CD4-positive, CD25-positive, alpha-beta regulatory T cell (primary cell): Measurements from ENCODE around the gene TMPRSS6. TPM values are rescaled to one million over a fixed set of nuclear protein-coding genes. Genes with fewer than 3 reads are reported as not detected.

Source experiments
- ATAC-seq, 2 donors: fragments of 150-1000 bp; cut with Tn5 transposase; one replicate each; pipeline ENCODE4 v1.10.0; 2021; ENCODE audit warnings: low read depth in 2 of 2, moderate number of reproducible peaks in 2 of 2, moderate library complexity in 1 of 2
- DNase-seq, 3 donors: peaks; one replicate each; pipeline versions ENCODE4 v3.0.0 to v3.0.0-alpha.2; 2012 to 2022; ENCODE audit warnings: mixed read lengths in 1 of 3
- H3K27ac ChIP-seq: one replicate; pipeline ENCODE4 v1.7.0; 2013; ENCODE audit warnings: mild to moderate bottlenecking, low read length; ENCODE audit not compliant: insufficient read depth, poor library complexity, severe bottlenecking
- H3K27me3 ChIP-seq: one replicate; pipeline ENCODE4 v1.7.0; 2013; ENCODE audit warnings: low read length; ENCODE audit not compliant: control insufficient read depth, insufficient read depth
- H3K36me3 ChIP-seq: one replicate; pipeline ENCODE4 v1.7.0; 2013; ENCODE audit warnings: mild to moderate bottlenecking, low read length, moderate library complexity; ENCODE audit not compliant: control insufficient read depth, insufficient read depth
- H3K4me1 ChIP-seq: 2 replicates; pipeline ENCODE4 v1.7.0; 2013; ENCODE audit warnings: mild to moderate bottlenecking, low read length; ENCODE audit not compliant: insufficient read depth, control insufficient read depth, poor library complexity, severe bottlenecking
- H3K4me3 ChIP-seq: one replicate; pipeline ENCODE4 v1.7.0; 2013; ENCODE audit warnings: low read depth, mild to moderate bottlenecking, low read length, moderate library complexity
- H3K9me3 ChIP-seq, 2 experiments: 1 replicate in 1 of 2; 2 replicates in 1 of 2; pipeline ENCODE4 v1.7.0; 2013; ENCODE audit warnings: low read length in 2 of 2, mild to moderate bottlenecking in 1 of 2, moderate library complexity in 1 of 2; ENCODE audit not compliant: control insufficient read depth in 2 of 2
- H3K27ac Mint-ChIP-seq, 3 donors: one replicate each; pipeline ENCODE4 v1.8.0; 2020 to 2022; ENCODE audit warnings: mild to moderate bottlenecking in 3 of 3, mixed read lengths in 3 of 3, moderate library complexity in 2 of 3
- H3K27me3 Mint-ChIP-seq: one replicate; pipeline ENCODE4 v1.8.0; 2022; ENCODE audit warnings: mild to moderate bottlenecking, mixed read lengths
- H3K36me3 Mint-ChIP-seq: one replicate; pipeline ENCODE4 v1.8.0; 2020; ENCODE audit warnings: mixed read lengths
- H3K4me1 Mint-ChIP-seq, 4 donors: one replicate each; pipeline ENCODE4 v1.8.0; 2020 to 2022; ENCODE audit warnings: mixed read lengths in 4 of 4, mild to moderate bottlenecking in 1 of 4
- H3K4me3 Mint-ChIP-seq, 4 donors: one replicate each; pipeline ENCODE4 v1.8.0; 2020 to 2022; ENCODE audit warnings: mild to moderate bottlenecking in 4 of 4, mixed read lengths in 4 of 4, moderate library complexity in 3 of 4
- H3K9me3 Mint-ChIP-seq, 7 donors: one replicate each; pipeline ENCODE4 v1.8.0; 2020 to 2022; ENCODE audit warnings: mixed read lengths in 7 of 7, mild to moderate bottlenecking in 3 of 7, moderate library complexity in 2 of 7
- polyA plus RNA-seq, 4 donors: library from polyadenylated mRNA; unstranded; fragments of 300-500 nt; fragmentation: Illumina TruSeq; gene quantifications; one replicate each; pipeline ENCODE4 v1.2.3, GENCODE V29; 2021
- total RNA-seq: library from RNA; stranded (reverse); gene quantifications from one replicate; pipeline ENCODE4 v1.2.3, GENCODE V29; 2022

TMPRSS6 gene
- total and polyA plus RNA-seq, 5 donors from 2014 or later: 0.10 to 1.5 (median 0.17) TPM

DNA sequence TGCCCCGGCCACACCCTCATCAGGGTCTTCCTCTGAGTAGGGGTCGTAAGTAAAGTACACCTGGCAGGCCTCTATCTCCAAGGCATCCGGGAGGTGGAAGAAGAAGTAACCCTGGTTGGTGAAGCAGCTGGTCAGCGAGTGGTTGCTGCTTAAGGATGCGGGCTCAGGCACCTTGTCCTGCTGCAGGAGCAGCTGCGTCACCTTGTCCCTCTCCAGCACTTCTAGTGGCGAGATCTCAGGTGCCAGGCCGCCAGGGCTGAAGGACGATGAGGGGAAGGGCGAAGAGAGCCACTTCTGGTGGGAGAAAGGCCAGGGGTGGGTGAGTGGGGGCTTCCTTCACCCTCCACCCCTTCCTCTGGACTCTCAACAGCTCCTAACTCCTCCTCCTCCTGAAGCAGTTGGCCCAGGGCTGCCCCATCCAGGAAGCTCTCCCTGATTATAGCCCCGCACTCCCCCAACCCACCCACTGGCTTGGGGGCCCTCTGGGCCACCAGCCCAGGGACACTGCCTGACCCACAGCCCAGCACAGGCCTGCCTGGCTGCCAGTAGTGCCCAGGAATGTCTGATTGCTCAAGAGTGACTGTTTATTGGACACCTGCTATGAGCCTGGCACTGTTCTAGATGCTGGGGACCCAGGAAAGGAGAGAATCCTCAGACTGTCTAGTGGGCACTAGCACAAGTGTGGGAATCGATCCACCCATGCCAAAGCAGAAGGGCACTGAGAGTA, 19.2 kb upstream of the TMPRSS6 start:
- ATAC-seq: no peak
- H3K36me3 Mint-ChIP-seq: peaks cover 37% of the 10 kb centered on the region
- H3K4me3 Mint-ChIP-seq: no peak overlapping the region
- DNase-seq: no peak
- peak overlapping the region in 2 of 3 donors; percentile 43 to 62 for H3K27ac Mint-ChIP-seq
- H3K4me3 ChIP-seq: no peak overlapping the region
- no peaks in the 10 kb centered on the region for H3K27me3 Mint-ChIP-seq
- no peaks in the 10 kb centered on the region for H3K9me3 Mint-ChIP-seq
- peaks cover 19% of the 10 kb centered on the region for H3K4me1 ChIP-seq
- H3K9me3 ChIP-seq: no peaks in the 10 kb centered on the region
- no peaks in the 10 kb centered on the region for H3K27me3 ChIP-seq
- H3K27ac ChIP-seq: no peak overlapping the region
- H3K4me1 Mint-ChIP-seq: peaks cover 0 to 56% (median 17%) of the 10 kb centered on the region in 4 donors
- peaks cover 77% of the 10 kb centered on the region for H3K36me3 ChIP-seq

- Mint-ChIP-seq H3K9me3 (no peaks in the 10 kb centered on the region), H3K27ac (peak overlapping the region; percentile 65 to 93 (median 83)), H3K4me1 (peaks cover 0 to 63% (median 27%) of the 10 kb centered on the region in 4 donors), H3K36me3 (peaks cover 29% of the 10 kb centered on the region), H3K4me3 (peak overlapping the region in 1 of 4 donors; percentile 16), H3K27me3 (no peaks in the 10 kb centered on the region)
- Histone ChIP-seq H3K4me3 (no peak overlapping the region), H3K27ac (peak overlapping the region; percentile 61), H3K36me3 (peaks cover 64% of the 10 kb centered on the region), H3K27me3 (no peaks in the 10 kb centered on the region), H3K4me1 (peaks cover 31% of the 10 kb centered on the region), H3K9me3 (no peaks in the 10 kb centered on the region)
- ATAC-seq (no peak), DNase-seq (no peak)
These were observed 17.9 kb upstream of the TMPRSS6 start for GRCh38 chr22:37127350-37127878.

DNA sequence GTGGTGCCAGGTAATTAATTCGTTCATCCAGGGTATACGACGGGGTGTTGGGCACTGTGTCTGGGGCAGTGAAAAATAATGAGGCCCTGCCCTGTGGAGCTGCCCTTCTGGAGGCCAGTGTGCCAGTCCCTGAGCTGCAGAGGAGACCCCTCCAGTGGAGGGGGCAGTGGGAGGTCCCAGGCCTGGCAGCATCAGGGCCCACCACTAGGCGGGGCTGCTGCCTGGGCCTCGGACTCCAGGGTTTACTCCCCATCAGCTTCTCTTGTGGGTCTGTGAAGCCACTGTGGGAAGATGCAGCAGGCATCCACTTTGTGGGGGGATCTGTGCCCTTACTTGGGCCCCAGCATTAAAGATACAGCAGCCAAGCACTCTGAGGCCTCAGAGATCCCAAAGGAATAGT, 17.4 kb upstream of the TMPRSS6 start:
- Mint-ChIP-seq H3K36me3 (peaks cover 27% of the 10 kb centered on the region), H3K4me3 (peak overlapping the region in 1 of 4 donors; percentile 16), H3K27me3 (no peaks in the 10 kb centered on the region), H3K9me3 (no peaks in the 10 kb centered on the region), H3K4me1 (peaks cover 0 to 64% (median 29%) of the 10 kb centered on the region in 4 donors), H3K27ac (peak overlapping the region; percentile 65 to 93 (median 83))
- H3K36me3 ChIP-seq: peaks cover 58% of the 10 kb centered on the region
- H3K4me1 ChIP-seq: peaks cover 37% of the 10 kb centered on the region
- no peaks in the 10 kb centered on the region for H3K27me3 ChIP-seq
- no peak overlapping the region for H3K4me3 ChIP-seq
- H3K27ac ChIP-seq: peak overlapping the region; percentile 61
- H3K9me3 ChIP-seq: no peaks in the 10 kb centered on the region
- ATAC-seq (no peak), DNase-seq (peak in 2 of 3 donors; percentile 32 to 39)

DNA sequence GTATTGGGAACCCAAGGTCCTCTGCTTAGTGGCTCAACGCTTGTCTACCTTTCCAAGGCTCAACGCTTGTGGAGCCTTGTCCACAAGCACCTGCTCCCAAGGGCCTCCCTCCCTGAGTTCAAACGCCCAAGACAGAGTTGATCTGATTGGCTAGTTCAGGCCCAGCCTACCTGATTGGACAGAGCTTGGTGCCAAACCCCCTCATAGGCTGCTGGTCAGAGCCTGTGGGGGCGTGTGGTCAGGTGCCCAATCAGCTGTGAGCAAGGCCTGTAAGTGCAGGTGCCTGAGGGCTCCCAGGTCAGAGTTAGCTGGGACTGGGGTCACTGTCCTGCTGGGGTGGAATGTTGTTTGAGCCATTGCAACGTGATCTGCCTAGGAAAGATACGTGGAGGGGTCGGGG, 16.9 kb upstream of the TMPRSS6 start:
- Mint-ChIP-seq H3K4me1 (peaks cover 0 to 66% (median 32%) of the 10 kb centered on the region in 4 donors), H3K9me3 (no peaks in the 10 kb centered on the region), H3K27me3 (no peaks in the 10 kb centered on the region), H3K27ac (peak overlapping the region; percentile 83 to 100 (median 93)), H3K4me3 (no peak overlapping the region), H3K36me3 (peaks cover 26% of the 10 kb centered on the region)
- Histone ChIP-seq H3K27me3 (no peaks in the 10 kb centered on the region), H3K4me1 (peaks cover 42% of the 10 kb centered on the region), H3K27ac (peak overlapping the region; percentile 61), H3K4me3 (no peak overlapping the region), H3K36me3 (peaks cover 55% of the 10 kb centered on the region), H3K9me3 (no peaks in the 10 kb centered on the region)
- DNase-seq (no peak), ATAC-seq (no peak)

- Mint-ChIP-seq H3K36me3 (peaks cover 20% of the 10 kb centered on the region), H3K27ac (peak overlapping the region; percentile 99 to 100 (median 99)), H3K4me1 (peaks cover 0 to 79% (median 40%) of the 10 kb centered on the region in 4 donors), H3K4me3 (no peak overlapping the region), H3K9me3 (no peaks in the 10 kb centered on the region), H3K27me3 (no peaks in the 10 kb centered on the region)
- ATAC-seq (no peak), DNase-seq (no peak)
- Histone ChIP-seq H3K4me1 (peaks cover 54% of the 10 kb centered on the region), H3K36me3 (peaks cover 30% of the 10 kb centered on the region), H3K27me3 (no peaks in the 10 kb centered on the region), H3K4me3 (no peak overlapping the region), H3K27ac (peak overlapping the region; percentile 100), H3K9me3 (no peaks in the 10 kb centered on the region)
These were observed 14.1 kb upstream of the TMPRSS6 start for GRCh38 chr22:37123649-37124048.

DNA sequence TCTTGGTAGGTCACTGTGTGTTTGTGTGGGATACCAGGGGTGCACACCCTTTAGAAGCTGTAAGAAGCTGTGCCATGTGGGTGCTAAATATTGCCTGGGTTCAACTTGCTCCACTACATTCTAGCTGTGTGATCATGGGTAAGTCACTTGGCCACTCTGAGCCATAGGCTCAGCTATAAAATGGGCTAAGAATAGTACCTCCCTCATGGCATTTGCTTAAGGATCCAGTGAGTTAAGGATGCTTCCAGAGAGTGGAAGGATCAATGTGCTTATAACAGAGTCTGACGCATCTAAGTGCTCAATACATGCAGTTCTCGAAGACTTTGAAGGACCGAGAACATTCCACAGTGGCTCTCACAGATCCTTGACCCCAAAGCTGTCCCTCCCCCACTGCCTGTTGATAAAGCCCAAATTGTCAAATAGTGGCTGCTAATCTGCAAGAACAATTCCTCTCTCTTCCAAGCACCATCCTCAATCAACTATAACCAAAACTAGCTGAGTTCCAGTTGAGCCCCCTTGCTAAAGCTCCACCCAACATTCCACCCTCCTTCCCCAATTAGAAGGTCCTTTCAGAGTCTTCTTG, 13.2 kb upstream of the TMPRSS6 start:
- Mint-ChIP-seq H3K9me3 (no peaks in the 10 kb centered on the region), H3K36me3 (peaks cover 18% of the 10 kb centered on the region), H3K4me3 (peak overlapping the region in 3 of 4 donors; percentile 40 to 87 (median 84)), H3K27me3 (peaks cover 4% of the 10 kb centered on the region), H3K4me1 (peaks cover 0 to 87% (median 46%) of the 10 kb centered on the region in 4 donors), H3K27ac (peak overlapping the region; percentile 99 to 100 (median 99))
- H3K27me3 ChIP-seq: no peaks in the 10 kb centered on the region
- peak overlapping the region; percentile 100 for H3K27ac ChIP-seq
- no peak for ATAC-seq
- peaks cover 20% of the 10 kb centered on the region for H3K36me3 ChIP-seq
- H3K4me3 ChIP-seq: peak overlapping the region; percentile 65
- H3K9me3 ChIP-seq: no peaks in the 10 kb centered on the region
- no peak for DNase-seq
- peaks cover 55% of the 10 kb centered on the region for H3K4me1 ChIP-seq

GRCh38 chr22:37121887-37122591, 12.5 kb upstream of the TMPRSS6 start:
- ATAC-seq (peak; percentile 97 to 98), DNase-seq (peak; percentile 88 to 99 (median 94))
- Mint-ChIP-seq H3K4me1 (peaks cover 0 to 82% (median 45%) of the 10 kb centered on the region in 4 donors), H3K9me3 (no peaks in the 10 kb centered on the region), H3K27ac (peak overlapping the region; percentile 99 to 100 (median 99)), H3K36me3 (peaks cover 11% of the 10 kb centered on the region), H3K4me3 (peak overlapping the region; percentile 40 to 87 (median 79)), H3K27me3 (peaks cover 5% of the 10 kb centered on the region)
- Histone ChIP-seq H3K36me3 (peaks cover 15% of the 10 kb centered on the region), H3K4me3 (peak overlapping the region; percentile 77), H3K27ac (peak overlapping the region; percentile 100), H3K27me3 (no peaks in the 10 kb centered on the region), H3K4me1 (peaks cover 50% of the 10 kb centered on the region), H3K9me3 (no peaks in the 10 kb centered on the region)
